Measurements from ENCODE around the gene MVB12B.

DNA sequence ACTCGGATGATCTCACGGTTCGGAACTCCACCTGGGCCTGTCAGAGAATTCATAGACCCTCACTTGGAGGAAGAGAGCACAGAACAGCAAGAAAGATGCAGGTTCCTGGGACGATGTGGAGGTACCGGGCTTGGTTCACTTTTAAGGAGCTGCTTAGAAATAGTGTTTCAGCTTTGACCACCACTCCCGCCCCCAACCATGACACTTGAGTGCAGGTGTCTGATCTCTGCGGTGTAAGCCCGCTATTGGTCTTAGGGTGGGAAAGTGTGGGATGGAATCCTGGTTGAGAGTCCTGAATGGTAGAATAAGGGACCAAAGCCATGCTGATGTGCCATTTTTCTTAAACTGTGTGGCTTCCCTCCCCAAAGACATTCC lies 189.9 kb downstream of the MVB12B start:
- TF ChIP-seq, protein P1, sequence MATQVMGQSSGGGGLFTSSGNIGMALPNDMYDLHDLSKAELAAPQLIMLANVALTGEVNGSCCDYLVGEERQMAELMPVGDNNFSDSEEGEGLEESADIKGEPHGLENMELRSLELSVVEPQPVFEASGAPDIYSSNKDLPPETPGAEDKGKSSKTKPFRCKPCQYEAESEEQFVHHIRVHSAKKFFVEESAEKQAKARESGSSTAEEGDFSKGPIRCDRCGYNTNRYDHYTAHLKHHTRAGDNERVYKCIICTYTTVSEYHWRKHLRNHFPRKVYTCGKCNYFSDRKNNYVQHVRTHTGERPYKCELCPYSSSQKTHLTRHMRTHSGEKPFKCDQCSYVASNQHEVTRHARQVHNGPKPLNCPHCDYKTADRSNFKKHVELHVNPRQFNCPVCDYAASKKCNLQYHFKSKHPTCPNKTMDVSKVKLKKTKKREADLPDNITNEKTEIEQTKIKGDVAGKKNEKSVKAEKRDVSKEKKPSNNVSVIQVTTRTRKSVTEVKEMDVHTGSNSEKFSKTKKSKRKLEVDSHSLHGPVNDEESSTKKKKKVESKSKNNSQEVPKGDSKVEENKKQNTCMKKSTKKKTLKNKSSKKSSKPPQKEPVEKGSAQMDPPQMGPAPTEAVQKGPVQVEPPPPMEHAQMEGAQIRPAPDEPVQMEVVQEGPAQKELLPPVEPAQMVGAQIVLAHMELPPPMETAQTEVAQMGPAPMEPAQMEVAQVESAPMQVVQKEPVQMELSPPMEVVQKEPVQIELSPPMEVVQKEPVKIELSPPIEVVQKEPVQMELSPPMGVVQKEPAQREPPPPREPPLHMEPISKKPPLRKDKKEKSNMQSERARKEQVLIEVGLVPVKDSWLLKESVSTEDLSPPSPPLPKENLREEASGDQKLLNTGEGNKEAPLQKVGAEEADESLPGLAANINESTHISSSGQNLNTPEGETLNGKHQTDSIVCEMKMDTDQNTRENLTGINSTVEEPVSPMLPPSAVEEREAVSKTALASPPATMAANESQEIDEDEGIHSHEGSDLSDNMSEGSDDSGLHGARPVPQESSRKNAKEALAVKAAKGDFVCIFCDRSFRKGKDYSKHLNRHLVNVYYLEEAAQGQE (IDR thresholded peaks at IDR 0.05; ENCODE audit: insufficient read depth in 1 of 2, low read depth in 2 of 2, low read length in 1 of 2), result no peak
- TF ChIP-seq, protein P2, sequence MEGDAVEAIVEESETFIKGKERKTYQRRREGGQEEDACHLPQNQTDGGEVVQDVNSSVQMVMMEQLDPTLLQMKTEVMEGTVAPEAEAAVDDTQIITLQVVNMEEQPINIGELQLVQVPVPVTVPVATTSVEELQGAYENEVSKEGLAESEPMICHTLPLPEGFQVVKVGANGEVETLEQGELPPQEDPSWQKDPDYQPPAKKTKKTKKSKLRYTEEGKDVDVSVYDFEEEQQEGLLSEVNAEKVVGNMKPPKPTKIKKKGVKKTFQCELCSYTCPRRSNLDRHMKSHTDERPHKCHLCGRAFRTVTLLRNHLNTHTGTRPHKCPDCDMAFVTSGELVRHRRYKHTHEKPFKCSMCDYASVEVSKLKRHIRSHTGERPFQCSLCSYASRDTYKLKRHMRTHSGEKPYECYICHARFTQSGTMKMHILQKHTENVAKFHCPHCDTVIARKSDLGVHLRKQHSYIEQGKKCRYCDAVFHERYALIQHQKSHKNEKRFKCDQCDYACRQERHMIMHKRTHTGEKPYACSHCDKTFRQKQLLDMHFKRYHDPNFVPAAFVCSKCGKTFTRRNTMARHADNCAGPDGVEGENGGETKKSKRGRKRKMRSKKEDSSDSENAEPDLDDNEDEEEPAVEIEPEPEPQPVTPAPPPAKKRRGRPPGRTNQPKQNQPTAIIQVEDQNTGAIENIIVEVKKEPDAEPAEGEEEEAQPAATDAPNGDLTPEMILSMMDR (IDR thresholded peaks at IDR 0.05), result no peak
- no peak for TF ChIP-seq POLR2AphosphoS5 (IDR thresholded peaks at IDR 0.05; ENCODE audit: low read depth, low read length)
- no peak for TF ChIP-seq SIN3A (IDR thresholded peaks at IDR 0.05; ENCODE audit: borderline replicate concordance, insufficient read depth, low read depth, low read length)
- no peak for TF ChIP-seq TCF7L2 (IDR thresholded peaks at IDR 0.05; ENCODE audit: low read depth, low read length)
